ENCODE data around the gene PPIF.

DNA sequence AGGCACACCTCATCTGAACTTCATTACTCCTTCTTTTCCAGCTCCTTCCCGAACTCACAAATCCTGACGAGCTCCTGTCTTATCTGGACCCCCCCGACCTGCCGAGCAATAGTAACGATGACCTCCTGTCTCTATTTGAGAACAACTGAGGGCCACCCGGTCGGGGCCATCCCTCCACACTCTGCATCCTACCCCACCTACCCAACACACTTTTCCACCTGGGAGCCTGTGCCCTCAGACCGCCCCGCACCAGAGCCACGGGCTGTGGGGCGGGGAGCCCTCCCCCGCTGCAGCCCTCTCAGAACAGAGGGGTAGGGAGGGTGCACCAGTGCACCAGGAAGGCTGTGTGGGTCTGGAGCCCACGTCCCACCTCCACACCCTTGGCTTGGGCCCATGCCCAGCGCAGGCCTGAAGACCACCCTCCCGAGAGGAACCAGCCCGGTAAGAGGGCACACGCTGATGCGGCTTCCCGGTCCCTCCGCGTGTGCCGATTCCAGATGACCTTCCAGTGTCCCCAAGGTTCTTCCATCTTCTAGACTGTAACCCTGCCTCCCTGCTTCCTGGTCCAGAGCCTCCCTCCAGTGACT is 34.6 kb upstream of the PPIF start:
- no peak for TF ChIP-seq CTCF (optimal IDR thresholded peaks at IDR 0.05 in 1 of 3, IDR thresholded peaks at IDR 0.05 in 1 of 3, conservative IDR thresholded peaks at IDR 0.05 in 1 of 3; ENCODE audit: extremely low read depth in 1 of 3, insufficient read depth in 2 of 3, low read length in 3 of 3)
- no peak for TF ChIP-seq EZH2 (IDR thresholded peaks at IDR 0.05; ENCODE audit: low read length)

Data from keratinocyte (primary cell).